CD8-positive, alpha-beta memory T cell (primary cell): Measurements from ENCODE around the gene GREB1L. TPM values are rescaled to one million over a fixed set of nuclear protein-coding genes. Genes with fewer than 3 reads are reported as not detected.

Source experiments
- CTCF ChIA-PET: fragments of 350-600 bp; sonication (Branson Sonifier 250); formaldehyde crosslinking; loops from one replicate; lab custom pipeline; 2021; ENCODE audit warnings: antibody characterized with exemption; lab: Charles Lee
- POLR2A ChIA-PET: fragments of 350-600 bp; sonication (Branson Sonifier 250); formaldehyde crosslinking; loops from one replicate; lab custom pipeline; 2021; ENCODE audit warnings: antibody characterized with exemption; lab: Charles Lee
- DNase-seq, 5 donors: peaks; one replicate each; pipeline versions ENCODE4 v3.0.0 to v3.0.0-alpha.2; 2020 to 2022; ENCODE audit warnings: mixed read lengths in 1 of 5
- H3K27ac ChIP-seq: one replicate; pipeline ENCODE4 v1.7.0; 2013; ENCODE audit warnings: low read depth, mild to moderate bottlenecking, low read length, moderate library complexity
- H3K27me3 ChIP-seq: 2 replicates; pipeline ENCODE4 v1.7.0; 2013; ENCODE audit warnings: low read length, mild to moderate bottlenecking; ENCODE audit not compliant: insufficient read depth, poor library complexity, severe bottlenecking
- H3K36me3 ChIP-seq: 2 replicates; pipeline ENCODE4 v1.7.0; 2013; ENCODE audit warnings: mild to moderate bottlenecking, low read length, moderate library complexity; ENCODE audit not compliant: insufficient read depth
- H3K4me1 ChIP-seq: 2 replicates; pipeline ENCODE4 v1.7.0; 2013; ENCODE audit warnings: mild to moderate bottlenecking, low read length, moderate library complexity; ENCODE audit not compliant: insufficient read depth
- H3K4me3 ChIP-seq: 2 replicates; pipeline ENCODE4 v1.7.0; 2013; ENCODE audit warnings: mild to moderate bottlenecking, low read length
- H3K9me3 ChIP-seq: 2 replicates; pipeline ENCODE4 v1.7.0; 2013; ENCODE audit warnings: mild to moderate bottlenecking, low read length
- H3K27ac Mint-ChIP-seq, 8 donors: one replicate each; pipeline ENCODE4 v1.8.0; 2020 to 2021; ENCODE audit warnings: mixed read lengths in 8 of 8, mild to moderate bottlenecking in 6 of 8, inconsistent platforms in 3 of 8, moderate library complexity in 3 of 8
- H3K27me3 Mint-ChIP-seq, 2 donors: one replicate each; pipeline ENCODE4 v1.8.0; 2020 to 2021; ENCODE audit warnings: mixed read lengths in 2 of 2, mild to moderate bottlenecking in 1 of 2, moderate library complexity in 1 of 2
- H3K36me3 Mint-ChIP-seq, 3 donors: one replicate each; pipeline ENCODE4 v1.8.0; 2020 to 2021; ENCODE audit warnings: mixed read lengths in 3 of 3, inconsistent platforms in 1 of 3, mild to moderate bottlenecking in 1 of 3
- H3K4me1 Mint-ChIP-seq, 3 donors: one replicate each; pipeline ENCODE4 v1.8.0; 2020 to 2021; ENCODE audit warnings: mixed read lengths in 3 of 3, inconsistent platforms in 1 of 3, mild to moderate bottlenecking in 1 of 3
- H3K4me3 Mint-ChIP-seq, 7 donors: one replicate each; pipeline ENCODE4 v1.8.0; 2020 to 2021; ENCODE audit warnings: mixed read lengths in 7 of 7, mild to moderate bottlenecking in 6 of 7, moderate library complexity in 4 of 7, inconsistent platforms in 2 of 7
- H3K9me3 Mint-ChIP-seq, 5 donors: one replicate each; pipeline ENCODE4 v1.8.0; 2020 to 2022; ENCODE audit warnings: mixed read lengths in 5 of 5, mild to moderate bottlenecking in 3 of 5, moderate library complexity in 2 of 5, inconsistent platforms in 1 of 5
- polyA plus RNA-seq: library from polyadenylated mRNA; unstranded; fragments of 300-500 nt; fragmentation: Illumina TruSeq; gene quantifications from one replicate; pipeline ENCODE4 v1.2.3, GENCODE V29; 2021
- total RNA-seq, 2 experiments: library from RNA; stranded (reverse); gene quantifications; one replicate each; pipeline ENCODE4 v1.2.3, GENCODE V29; 2021

The GREB1L gene
- total and polyA plus RNA-seq, 3 experiments from 2014 or later = 0.13 TPM; not detected in 2

DNA sequence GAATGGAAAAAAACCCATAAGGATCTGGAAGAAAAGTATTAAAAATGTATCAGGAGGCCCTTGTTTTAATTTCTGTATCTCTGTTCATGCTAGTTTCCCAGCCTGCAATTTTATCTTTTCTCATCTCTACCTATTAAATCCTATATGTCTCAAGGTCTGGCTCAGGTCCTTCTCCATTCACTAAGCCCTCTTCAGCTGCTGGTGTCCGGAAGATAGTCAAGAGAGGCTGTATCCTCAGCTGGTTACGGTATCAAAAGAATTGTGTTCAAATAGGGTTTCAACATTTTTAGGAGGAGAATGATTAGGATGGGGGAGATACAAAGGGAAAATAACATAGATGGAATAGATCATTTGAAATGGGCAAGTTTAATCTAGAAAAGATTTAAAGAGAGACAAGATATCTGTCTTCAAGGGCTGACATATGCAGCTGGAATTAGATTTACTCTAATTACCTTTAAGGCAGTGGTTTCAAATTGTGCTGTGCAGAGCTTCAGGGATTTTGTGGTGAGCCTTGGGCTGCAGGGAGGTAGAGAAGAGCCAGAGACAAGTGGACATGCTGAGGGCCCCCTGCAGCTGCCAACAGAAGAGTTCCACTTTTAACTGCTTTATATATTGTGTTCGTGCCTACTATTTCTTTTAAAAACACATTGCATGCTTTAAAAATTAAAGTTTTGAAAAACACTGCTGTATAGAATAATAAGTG is 24.1 kb downstream of the GREB1L start:
- no peaks in the 10 kb centered on the region for H3K36me3 ChIP-seq
- H3K4me1 ChIP-seq = no peaks in the 10 kb centered on the region
- H3K9me3 ChIP-seq = no peaks in the 10 kb centered on the region
- no peak overlapping the region for H3K4me3 ChIP-seq
- Mint-ChIP-seq H3K27ac (no peak overlapping the region), H3K4me3 (no peak overlapping the region), H3K9me3 (no peaks in the 10 kb centered on the region), H3K36me3 (no peaks in the 10 kb centered on the region), H3K27me3 (peaks cover 5 to 30% of the 10 kb centered on the region in 2 donors), H3K4me1 (no peaks in the 10 kb centered on the region)
- DNase-seq = no peak
- no peak overlapping the region for H3K27ac ChIP-seq
- no peaks in the 10 kb centered on the region for H3K27me3 ChIP-seq
- ChIA-PET POLR2A (no interaction called here), CTCF (no interaction called here)

DNA sequence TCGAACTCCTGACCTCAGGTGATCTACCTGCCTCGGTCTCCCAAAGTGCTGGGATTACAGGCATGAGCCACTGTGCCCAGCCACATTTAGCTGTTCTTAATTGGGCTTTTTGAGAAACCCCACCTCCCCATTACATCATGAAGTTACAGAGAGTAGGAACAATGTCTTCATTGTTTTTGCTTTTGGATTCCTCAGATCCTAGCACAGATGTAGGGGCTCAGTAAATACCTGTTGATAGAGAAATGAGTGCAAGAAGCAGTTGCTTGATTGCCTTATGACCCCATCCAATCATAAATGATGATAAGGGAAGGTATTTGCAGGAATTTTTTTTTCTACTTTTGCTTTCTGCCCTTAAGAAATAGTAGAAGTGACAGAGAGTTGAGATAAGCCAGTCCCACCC is 25.4 kb downstream of the GREB1L start:
- Histone ChIP-seq H3K4me3 (no peak overlapping the region), H3K4me1 (no peaks in the 10 kb centered on the region), H3K27me3 (no peaks in the 10 kb centered on the region), H3K27ac (no peak overlapping the region), H3K36me3 (no peaks in the 10 kb centered on the region), H3K9me3 (no peaks in the 10 kb centered on the region)
- ChIA-PET POLR2A (no interaction called here), CTCF (no interaction called here)
- Mint-ChIP-seq H3K9me3 (no peaks in the 10 kb centered on the region), H3K36me3 (no peaks in the 10 kb centered on the region), H3K27ac (no peak overlapping the region), H3K27me3 (peaks cover 5 to 30% of the 10 kb centered on the region in 2 donors), H3K4me1 (no peaks in the 10 kb centered on the region), H3K4me3 (no peak overlapping the region)
- DNase-seq = no peak

DNA sequence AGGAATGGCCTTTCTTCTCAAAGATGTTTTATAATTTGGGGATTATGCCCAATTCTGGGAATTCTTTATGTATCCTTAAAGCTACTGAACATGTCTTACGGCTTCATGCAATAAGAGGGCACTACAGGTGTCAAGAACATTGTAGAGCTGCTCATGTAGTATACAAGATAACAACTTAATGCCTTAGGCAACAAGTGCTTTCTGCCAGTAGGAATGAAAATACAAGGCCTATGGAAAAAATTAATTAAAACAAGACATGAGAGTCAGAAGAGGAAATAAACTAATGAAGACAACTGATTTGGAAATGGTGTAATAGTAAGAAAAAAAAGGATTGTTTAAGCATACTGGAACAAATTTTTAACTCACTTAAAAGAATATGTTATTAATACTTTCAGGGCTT is 27.3 kb downstream of the GREB1L start:
- peaks cover 2 to 25% of the 10 kb centered on the region in 2 donors for H3K27me3 Mint-ChIP-seq
- POLR2A ChIA-PET = no interaction called here
- no peak overlapping the region for H3K4me3 Mint-ChIP-seq
- H3K27ac Mint-ChIP-seq = no peak overlapping the region
- Histone ChIP-seq H3K27ac (no peak overlapping the region), H3K36me3 (no peaks in the 10 kb centered on the region), H3K4me3 (no peak overlapping the region), H3K27me3 (no peaks in the 10 kb centered on the region), H3K4me1 (no peaks in the 10 kb centered on the region), H3K9me3 (no peaks in the 10 kb centered on the region)
- H3K4me1 Mint-ChIP-seq = no peaks in the 10 kb centered on the region
- DNase-seq = no peak
- no peaks in the 10 kb centered on the region for H3K36me3 Mint-ChIP-seq
- no peaks in the 10 kb centered on the region for H3K9me3 Mint-ChIP-seq
- CTCF ChIA-PET = no interaction called here

DNA sequence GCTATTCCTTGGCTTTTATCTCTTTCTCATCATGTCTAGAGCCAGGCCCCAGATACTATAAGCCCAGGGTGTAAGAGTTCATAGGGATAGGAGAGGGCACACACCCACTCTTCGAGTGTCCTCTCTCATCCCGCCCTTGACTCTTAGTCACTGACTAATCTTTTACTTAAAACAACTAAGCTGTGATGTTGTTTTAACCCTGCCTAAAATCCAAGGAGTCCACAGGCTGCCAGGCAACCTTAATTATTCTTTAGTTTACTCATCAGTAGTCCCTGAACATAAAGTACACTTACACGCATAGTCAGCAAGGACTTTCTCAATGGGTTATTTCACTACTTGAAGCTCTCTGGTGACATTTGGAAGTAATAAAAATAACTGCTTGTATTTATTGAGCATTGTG is 28.4 kb downstream of the GREB1L start:
- H3K4me3 Mint-ChIP-seq = no peak overlapping the region
- Histone ChIP-seq H3K27ac (no peak overlapping the region), H3K4me1 (no peaks in the 10 kb centered on the region), H3K9me3 (no peaks in the 10 kb centered on the region), H3K27me3 (no peaks in the 10 kb centered on the region), H3K4me3 (no peak overlapping the region), H3K36me3 (no peaks in the 10 kb centered on the region)
- no peaks in the 10 kb centered on the region for H3K4me1 Mint-ChIP-seq
- H3K27ac Mint-ChIP-seq = no peak overlapping the region
- peaks cover 2 to 25% of the 10 kb centered on the region in 2 donors for H3K27me3 Mint-ChIP-seq
- no peaks in the 10 kb centered on the region for H3K9me3 Mint-ChIP-seq
- ChIA-PET POLR2A (no interaction called here), CTCF (no interaction called here)
- H3K36me3 Mint-ChIP-seq = no peaks in the 10 kb centered on the region
- no peak for DNase-seq

DNA sequence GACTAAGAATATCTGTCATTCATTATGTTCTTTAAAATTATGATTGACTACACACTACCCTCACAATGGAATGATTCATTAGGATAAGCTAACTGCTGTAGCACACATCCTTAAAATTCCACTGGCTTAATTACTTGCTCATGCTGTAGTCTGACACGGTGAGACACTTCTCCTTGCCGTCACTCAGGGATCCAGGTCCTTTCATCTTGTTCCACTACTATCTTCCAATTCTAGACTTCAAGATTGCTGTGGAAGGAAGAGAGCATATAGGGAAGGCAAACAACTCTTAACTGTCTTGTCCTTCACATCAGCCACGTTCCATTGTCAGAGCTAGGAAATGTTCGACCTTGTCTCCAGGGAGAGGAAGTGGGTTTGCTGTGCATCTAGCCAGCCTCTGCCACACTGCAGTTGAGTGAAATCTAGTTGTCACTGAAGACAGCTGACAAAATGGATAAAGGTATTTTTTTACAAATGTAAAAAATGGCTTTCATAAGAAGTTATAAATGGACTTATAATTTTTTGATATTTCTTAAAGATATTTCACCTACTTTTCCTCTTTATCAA is 30.1 kb downstream of the GREB1L start:
- POLR2A ChIA-PET = no interaction called here
- Histone ChIP-seq H3K4me1 (no peaks in the 10 kb centered on the region), H3K27ac (no peak overlapping the region), H3K4me3 (no peak overlapping the region), H3K9me3 (no peaks in the 10 kb centered on the region), H3K27me3 (no peaks in the 10 kb centered on the region), H3K36me3 (no peaks in the 10 kb centered on the region)
- Mint-ChIP-seq H3K36me3 (no peaks in the 10 kb centered on the region), H3K27ac (no peak overlapping the region), H3K4me1 (no peaks in the 10 kb centered on the region), H3K4me3 (no peak overlapping the region), H3K9me3 (peaks cover 0 to 3% (median 0%) of the 10 kb centered on the region in 5 donors), H3K27me3 (peaks cover 0 to 15% of the 10 kb centered on the region in 2 donors)
- DNase-seq = no peak
- CTCF ChIA-PET = no interaction called here

DNA sequence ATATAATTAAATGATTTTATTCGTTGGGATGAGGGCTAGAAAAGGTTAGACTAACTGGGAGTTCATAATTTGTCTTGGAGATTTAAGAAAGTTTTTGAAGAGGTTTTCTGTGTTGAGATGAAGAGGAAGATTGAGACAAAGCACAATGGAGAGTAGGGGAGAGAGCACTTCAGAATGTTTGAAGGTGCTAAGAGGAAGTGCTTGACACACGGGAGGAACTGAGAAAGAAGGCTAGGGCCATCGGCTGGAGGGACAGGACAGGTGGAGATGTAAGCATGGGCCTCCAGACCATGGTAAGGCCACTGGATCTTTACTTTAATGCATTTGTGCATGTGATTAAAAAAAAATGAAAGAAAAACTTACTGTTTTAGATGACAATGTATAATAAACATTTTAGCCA is 31.5 kb downstream of the GREB1L start:
- Mint-ChIP-seq H3K4me3 (no peak overlapping the region), H3K9me3 (peaks cover 0 to 3% (median 0%) of the 10 kb centered on the region in 5 donors), H3K36me3 (peaks cover 0 to 4% (median 0%) of the 10 kb centered on the region in 3 donors), H3K4me1 (no peaks in the 10 kb centered on the region), H3K27me3 (peaks cover 0 to 12% of the 10 kb centered on the region in 2 donors), H3K27ac (no peak overlapping the region)
- no peak for DNase-seq
- ChIA-PET POLR2A (no interaction called here), CTCF (no interaction called here)
- no peaks in the 10 kb centered on the region for H3K36me3 ChIP-seq
- H3K27me3 ChIP-seq = no peaks in the 10 kb centered on the region
- no peak overlapping the region for H3K4me3 ChIP-seq
- no peaks in the 10 kb centered on the region for H3K9me3 ChIP-seq
- no peak overlapping the region for H3K27ac ChIP-seq
- H3K4me1 ChIP-seq = no peaks in the 10 kb centered on the region

DNA sequence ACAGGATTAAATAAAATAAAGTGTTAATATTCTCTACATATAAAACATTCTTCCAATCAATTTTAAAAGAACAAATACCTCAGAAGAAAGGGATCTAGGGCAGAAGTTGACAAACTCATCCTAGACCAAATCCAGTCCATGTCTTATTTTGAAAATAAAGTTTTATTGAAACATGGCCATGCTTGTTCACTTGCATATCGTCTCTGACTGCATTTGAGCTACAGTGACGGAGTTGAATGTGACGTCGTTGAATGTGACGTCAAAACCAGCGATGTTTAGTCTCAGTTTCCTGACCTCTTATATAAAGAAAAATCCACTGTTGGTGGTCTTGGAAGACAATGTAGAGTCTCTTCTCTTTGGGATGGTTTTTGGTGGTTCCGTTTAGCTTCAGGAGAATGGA is 33.6 kb downstream of the GREB1L start:
- CTCF ChIA-PET = no interaction called here
- H3K4me1 Mint-ChIP-seq = no peaks in the 10 kb centered on the region
- no peak for DNase-seq
- H3K4me3 ChIP-seq = no peak overlapping the region
- H3K36me3 ChIP-seq = no peaks in the 10 kb centered on the region
- no peak overlapping the region for H3K27ac Mint-ChIP-seq
- peaks cover 0 to 5% of the 10 kb centered on the region in 2 donors for H3K27me3 Mint-ChIP-seq
- H3K9me3 ChIP-seq = no peaks in the 10 kb centered on the region
- no peaks in the 10 kb centered on the region for H3K27me3 ChIP-seq
- no peaks in the 10 kb centered on the region for H3K4me1 ChIP-seq
- peaks cover 0 to 4% (median 0%) of the 10 kb centered on the region in 3 donors for H3K36me3 Mint-ChIP-seq
- POLR2A ChIA-PET = no interaction called here
- peaks cover 0 to 3% (median 0%) of the 10 kb centered on the region in 5 donors for H3K9me3 Mint-ChIP-seq
- H3K27ac ChIP-seq = no peak overlapping the region
- no peak overlapping the region for H3K4me3 Mint-ChIP-seq

DNA sequence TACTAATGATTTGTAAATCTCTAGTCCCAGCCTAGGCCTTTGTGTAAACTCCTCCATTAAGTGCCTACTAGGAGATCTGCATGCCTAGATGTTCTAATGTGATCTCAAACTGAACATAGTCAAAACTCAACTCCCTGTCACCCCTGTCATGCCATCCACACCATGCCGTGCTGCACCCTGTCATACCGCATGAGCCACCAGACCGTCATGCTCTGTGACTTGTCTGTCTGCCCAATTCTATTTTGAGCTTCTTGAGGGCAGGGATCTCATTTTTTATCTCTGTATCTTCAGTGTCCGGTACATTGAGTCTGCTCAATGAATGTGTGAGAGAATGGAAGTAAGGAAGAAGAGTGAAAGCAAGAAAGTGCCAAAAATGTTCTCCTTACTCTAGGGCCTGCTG is 35.5 kb downstream of the GREB1L start:
- no peak for DNase-seq
- Histone ChIP-seq H3K27me3 (no peaks in the 10 kb centered on the region), H3K36me3 (no peaks in the 10 kb centered on the region), H3K27ac (no peak overlapping the region), H3K9me3 (no peaks in the 10 kb centered on the region), H3K4me3 (no peak overlapping the region), H3K4me1 (no peaks in the 10 kb centered on the region)
- Mint-ChIP-seq H3K27ac (no peak overlapping the region), H3K9me3 (peaks cover 0 to 3% (median 0%) of the 10 kb centered on the region in 5 donors), H3K27me3 (peaks cover 0 to 8% of the 10 kb centered on the region in 2 donors), H3K36me3 (peaks cover 0 to 4% (median 0%) of the 10 kb centered on the region in 3 donors), H3K4me3 (no peak overlapping the region), H3K4me1 (no peaks in the 10 kb centered on the region)
- CTCF ChIA-PET = no interaction called here
- POLR2A ChIA-PET = no interaction called here
